Stimulated activated CD8-positive, alpha-beta memory T cell treated with anti-CD3 and anti-CD28 coated beads, Interleukin-7, amount 100 ng/mL, for 4 hours (primary cell): Measurements from ENCODE around the gene TRH.
"Not testable (repeated sequence)": the region's sequence is repeated elsewhere in the genome, so short reads cannot be mapped to it uniquely, and the experiment has no call there.

Experiments used
- DNase-seq, 2 donors: peaks; one replicate each; pipeline ENCODE4 v3.0.0-alpha.2; 2020; ENCODE audit warnings: low read depth in 2 of 2

The TRH gene

DNA sequence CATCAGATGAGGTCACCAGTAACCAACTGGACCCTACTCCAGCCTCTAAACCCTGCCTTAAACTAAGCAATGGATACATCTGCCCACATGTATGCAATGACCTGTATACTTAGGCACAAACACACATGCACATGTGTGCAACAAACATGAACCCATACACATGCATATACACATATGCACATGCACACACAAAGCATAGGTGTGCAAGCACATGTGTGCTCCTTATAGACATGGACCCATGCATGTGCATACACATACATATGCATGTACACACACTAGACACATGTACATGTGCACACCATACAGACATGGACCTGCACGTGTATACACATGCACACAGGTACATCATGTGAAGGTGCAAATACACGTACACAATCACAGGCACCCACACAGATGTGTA, 8.6 kb upstream of the TRH start:
- no peak for DNase-seq

DNA sequence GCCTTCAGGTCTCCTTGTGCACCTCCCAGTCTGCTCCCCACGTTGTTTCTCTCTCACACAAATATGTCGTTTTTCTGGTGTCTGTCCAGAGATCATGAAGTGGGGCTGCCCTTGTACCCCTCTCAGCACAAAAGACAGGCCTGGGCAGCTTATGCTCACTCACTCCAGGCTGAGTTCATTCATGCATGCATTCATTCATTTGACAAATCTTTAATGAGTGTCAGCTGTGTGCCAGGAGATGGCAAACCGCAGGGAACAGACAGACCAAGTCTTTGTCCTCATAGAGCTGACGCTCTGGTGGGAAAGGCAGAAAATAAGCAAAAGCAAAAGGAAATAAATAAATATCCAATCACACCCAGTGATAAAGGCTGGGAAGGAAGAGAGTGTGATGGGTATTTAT, 7.6 kb upstream of the TRH start:
- DNase-seq, result no peak

DNA sequence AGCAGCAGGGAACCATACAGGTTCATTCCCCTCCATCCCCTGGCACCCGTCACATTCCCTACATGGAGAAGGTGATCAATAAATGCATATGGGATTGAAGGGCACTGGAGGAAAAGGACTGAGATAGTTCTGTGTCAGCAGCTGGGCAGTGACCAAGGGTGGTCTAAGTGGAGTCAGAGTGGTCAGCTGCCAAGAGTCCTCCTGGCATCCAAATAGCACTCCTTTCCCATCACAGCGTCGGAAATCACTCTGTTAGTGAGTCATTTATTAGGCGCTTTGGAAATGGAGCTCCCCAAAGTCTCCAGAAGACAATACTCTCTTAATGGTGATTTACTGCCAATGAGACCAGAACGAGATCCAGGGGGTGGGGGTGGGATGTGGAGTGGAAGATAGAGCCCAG, 6.8 kb upstream of the TRH start:
- no peak for DNase-seq

DNA sequence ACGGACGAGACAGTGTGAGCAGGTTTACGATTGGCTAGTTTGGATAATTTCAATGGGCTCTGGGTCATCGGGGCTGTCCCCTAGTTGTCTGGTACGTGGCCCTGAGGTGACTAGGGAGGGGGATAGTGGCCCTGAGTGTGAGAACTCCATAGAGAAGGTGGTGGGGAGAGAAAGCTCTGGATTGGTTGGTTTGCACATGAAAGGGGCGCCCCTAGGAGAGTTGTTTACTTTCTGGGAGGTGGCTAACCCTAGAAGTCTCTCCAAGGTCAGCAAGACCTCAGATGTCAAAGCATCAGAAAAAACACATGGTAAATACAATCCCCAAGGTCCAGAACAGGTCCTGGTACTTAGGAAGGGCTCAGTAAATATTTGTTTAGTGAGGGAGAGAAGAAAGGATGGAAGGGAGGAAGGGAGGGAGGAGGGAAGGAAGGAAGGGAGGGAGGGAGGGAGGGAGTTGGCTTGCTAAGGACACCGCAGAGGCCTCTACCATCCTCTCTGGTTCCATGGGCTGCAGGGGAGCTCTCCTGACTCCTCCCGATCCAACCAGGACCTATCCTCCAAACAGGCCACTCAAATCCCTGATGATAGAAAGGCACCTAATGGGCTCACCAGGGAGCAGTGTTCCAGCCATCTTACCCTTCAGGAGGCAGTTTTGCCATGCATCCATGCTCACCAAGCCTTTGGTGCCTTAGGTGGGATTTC, 3.0 kb upstream of the TRH start:
- DNase-seq, result no peak

DNA sequence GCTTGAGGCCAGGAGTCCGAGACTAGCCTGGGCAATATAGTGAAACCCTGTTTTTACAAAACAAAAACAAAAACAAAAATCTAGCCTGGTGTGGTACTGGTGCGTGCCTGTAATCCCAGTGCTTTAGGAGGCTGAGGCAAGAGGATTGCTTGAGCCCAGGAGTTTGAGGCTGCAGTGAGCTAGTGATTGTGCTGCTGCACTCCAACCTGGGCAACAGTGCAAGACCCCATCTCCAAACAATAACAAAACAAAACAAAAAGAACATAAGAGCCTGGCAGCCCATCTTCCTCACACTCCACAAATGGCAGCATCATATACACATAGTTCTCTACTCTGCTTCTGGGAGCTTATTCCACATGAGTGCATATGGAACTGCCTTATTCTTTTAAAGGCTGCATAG, 2.2 kb upstream of the TRH start:
- no peak for DNase-seq

DNA sequence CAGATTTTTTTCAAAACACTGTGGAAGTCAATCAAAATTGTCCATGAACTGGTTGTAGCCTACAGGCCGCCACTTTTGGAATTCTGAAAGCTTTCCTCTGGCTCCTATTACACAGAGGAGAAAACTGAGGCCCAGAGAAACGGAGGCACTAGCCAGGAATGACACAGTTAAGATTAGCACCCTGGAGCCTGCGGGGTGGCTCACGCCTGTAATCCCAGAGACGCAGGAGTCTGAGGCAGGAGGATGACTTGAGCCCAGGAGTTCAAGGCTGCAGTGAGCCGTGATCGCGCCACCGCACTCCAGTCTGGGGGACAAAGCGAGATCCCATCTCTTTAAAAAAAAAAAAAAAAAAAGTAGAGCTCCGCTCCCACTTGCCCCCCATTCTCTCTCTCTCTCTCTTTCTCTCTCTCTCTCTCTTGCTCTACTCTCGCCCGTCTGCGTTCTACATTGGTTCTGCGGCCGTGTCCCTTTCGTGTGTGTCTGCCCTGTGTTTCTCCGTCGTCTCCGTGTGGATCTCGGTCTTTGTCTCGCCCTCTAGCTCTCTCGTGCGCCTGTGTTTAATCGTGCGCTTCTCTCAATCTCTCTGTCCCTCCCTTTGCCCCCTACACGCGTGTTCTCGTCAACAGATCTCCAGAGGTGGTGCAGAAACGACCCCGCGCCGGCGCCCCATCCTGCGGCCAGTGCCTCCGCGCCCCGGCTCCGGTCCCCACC, 512 bp upstream of the TRH start:
- no peak for DNase-seq

DNA sequence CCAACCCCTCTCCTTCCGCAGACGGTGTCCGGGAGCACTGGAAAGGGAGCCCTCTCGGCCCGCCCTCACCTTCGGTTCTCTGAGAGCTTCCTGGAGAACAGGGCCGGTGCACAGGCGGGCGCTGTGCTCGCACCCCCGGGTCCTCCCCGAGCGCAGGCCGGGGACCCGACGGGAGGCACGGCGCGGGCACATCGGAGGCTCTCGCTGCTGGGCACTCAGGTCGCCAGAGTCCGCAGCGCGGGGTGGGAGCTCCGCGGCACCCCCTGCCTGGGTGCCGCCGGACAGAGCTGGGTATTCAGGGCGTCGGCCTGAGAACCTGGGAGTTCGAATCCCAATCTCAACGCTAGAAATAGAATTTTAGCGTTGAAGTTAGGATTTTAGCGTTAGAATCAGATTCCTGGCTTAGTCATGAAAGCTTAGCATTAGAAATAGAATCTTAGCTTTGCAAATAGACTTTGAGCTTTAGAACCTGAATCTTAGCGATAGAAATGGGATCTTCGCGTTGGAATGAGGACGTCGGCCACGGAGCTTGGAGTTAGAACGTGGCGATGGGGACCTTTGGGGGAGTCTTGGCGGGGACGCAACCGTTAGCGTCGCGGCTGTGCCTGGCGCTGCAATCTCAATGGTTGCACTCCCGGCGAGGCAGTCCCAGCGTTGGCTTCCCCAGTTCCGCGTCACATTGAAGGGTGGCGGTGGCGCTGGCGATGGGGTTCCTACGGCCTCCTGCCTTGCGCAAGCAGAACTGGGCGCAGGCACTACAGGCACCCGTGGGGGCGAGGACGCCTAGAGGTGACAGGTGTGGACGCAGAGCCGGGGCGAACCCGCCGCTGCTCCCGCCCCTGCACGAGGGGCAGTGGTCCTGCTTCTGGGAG, 549 bp downstream of the TRH start:
- DNase-seq, result no peak

DNA sequence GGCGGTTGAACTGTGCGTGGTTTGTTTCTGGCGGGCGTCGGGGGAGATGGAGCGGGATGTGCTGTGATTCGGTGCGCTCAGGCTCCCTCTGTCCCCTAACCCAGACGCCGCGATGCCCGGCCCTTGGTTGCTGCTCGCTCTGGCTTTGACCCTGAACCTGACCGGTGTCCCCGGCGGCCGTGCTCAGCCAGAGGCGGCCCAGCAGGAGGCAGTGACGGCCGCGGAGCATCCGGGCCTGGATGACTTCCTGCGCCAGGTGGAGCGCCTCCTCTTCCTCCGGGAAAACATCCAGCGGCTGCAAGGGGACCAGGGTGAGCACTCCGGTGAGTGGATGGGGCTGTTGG, 1.2 kb downstream of the TRH start:
- DNase-seq, result no peak

DNA sequence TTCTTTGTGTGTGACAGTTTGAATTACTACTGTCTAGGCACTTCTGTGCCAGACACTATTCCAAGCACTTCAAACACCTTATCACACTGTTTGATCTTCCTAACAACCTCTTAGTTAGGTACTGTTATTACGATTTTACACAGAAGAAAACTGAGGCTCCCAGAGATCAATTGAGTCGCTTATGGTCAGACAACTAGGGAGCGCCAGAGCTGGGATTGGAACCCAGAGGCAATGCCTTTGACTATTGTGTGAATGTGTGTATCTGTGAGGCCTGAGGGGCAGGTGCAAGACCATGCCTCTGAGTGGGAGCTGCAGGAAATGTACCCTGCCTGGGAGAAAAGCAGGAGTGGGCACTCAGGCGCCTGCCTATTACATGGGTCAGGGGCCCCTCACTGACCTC, 1.8 kb downstream of the TRH start:
- no peak for DNase-seq

DNA sequence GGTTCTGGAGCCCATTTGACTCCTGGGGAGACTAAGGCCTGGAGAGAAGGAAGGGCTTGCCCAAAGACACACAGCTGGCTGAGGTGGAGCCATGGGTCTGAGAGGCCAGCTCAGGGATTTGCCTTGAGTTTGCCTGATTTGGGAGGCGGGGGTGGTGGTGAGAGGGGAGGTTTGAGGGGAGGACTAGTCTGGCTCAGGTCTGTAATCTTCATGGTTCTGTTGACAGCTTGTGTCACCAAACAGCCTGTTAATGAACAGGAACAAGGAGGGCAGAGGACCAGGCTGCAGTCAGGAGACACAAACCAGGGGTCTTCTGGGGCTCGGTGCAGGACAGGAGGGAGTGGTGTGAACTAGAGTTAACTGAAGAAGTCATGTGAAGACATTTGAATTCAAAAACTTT, 3.6 kb downstream of the TRH start:
- DNase-seq, result no peak

DNA sequence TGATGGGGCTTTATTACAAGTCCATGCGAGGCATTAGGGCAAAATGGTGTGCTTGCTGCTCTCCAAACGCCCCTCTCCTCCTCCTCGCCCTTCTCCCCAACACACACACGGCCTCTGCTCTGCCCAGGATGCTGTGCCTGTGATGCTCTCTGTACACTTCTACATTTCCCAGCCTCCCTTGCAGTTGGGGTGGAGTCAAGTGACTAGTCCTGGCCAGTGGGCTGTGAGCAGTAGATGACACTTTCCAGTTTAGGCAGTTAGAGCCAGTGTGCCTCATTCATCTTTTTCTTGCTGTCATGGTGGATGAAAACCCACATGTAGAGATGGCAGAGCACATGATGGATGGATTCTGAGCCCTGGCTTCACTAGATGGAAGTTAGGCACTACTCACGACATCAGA, 5.4 kb downstream of the TRH start:
- DNase-seq, result no peak

DNA sequence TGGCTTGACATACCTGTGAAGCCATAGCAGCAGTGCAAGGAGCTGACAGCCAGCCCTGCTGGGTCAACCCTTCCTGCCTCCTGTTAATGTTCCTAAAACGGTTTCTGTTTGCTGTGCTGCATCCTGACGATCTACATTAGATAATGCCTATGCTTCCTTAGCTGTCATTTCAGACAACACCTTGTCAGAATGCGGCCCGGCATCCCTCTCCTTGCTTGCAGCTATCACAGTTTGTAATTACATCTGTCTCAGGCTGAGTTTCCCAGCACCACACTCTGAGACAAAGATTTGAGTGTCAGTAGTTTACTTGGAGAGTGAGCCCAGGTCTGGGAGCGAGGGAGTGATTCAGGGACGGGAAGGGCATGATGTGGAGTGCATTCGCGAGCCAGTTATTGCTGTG, 9.0 kb downstream of the TRH start:
- no peak for DNase-seq

DNA sequence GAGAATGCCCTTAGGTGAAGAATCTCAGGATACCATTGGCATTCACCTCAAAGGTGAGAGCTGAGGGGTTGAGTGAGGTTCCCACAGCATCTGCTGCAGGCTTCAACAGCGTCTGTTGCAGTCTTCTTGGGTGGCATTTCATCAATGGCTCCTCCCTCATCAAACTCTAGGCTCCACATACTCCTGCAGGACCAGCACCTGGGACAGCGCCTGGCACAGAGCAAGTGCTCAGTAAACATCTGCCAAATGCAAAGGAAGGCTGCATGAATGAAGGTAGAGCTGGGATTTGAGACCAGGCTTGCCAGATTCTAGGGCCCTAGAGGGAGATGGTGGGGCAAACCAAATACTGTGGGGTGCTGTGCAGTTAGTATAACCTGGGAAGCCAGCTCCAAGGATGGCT, 9.6 kb downstream of the TRH start:
- no peak for DNase-seq

DNA sequence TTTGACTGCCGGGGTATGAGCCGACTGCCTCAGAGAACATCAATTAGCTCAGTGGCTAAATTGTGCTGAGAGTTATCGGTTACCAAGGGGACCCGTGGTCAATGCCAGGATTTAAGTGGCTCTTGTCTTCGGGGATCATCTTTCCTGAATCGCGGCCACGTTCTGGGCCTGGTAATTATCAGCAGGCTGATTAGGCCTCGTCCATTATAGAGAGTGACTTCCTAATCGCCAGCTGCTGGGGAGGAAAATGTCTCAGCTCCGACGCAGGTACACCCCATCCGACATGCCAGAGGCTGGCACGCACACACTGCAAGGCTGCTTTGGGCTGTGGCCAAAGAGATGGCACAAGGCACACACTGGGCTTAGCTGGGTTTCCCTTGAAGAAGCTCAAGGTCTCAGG, 10.6 kb downstream of the TRH start:
- no peak for DNase-seq

DNA sequence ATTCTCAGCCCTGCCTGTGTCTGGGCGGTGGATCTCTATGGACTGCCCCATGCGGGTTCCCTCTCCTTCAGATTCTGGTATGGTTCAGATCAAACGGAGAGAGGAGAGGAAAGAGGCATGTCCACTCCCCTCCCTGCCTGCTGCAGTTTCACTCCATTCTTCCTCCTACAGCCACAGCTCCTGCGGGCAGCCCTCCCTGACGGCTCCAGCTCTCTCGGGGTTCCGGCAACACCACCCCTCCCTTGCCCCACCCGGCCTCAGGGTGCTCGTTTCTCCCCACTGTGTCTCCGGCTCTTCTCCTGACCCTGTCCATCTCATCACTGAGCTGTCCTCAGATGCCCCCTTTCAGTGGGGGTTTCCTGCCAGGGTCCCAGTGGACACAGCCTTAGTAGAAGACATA, 13.9 kb downstream of the TRH start:
- no peak for DNase-seq

DNA sequence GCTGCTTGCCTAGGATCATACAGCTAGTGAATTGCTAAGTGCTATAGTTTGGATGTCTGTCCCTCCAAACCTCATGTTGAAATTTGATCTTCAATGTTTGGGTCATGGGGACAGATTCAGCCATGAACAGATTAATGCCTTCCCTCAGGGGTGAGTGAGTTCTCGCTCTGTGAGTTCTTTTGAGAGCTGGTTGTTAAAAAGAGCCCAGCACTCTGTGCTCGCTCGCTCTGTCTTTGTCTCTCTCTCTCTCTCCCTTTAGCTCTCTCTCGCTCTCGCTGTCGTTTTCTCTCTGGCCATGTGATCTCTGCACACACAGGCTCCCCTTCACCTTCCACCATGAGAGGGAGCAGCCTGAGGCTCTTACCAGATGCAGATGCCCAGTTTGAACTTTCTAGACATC, 14.9 kb downstream of the TRH start:
- DNase-seq, result no peak

DNA sequence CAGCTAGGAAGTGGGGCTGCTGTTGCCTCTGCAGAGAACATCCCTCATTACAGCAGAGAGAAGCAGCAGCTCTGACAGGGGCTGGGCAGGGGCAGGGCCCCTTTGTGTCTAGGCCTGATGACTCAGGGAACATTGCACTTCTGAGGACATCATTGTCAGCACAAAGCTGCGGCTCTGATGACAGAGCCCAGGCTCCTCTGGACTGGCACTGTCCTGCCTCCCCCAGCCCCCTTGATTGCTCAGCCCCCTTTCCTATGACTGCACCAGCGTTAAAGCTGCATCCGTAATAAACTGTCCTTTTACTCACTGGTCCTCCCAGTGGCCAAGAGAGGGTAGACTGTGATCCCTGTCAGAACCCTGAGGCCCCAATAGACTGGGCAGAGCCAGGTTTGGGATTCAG, 18.3 kb downstream of the TRH start:
- no peak for DNase-seq

DNA sequence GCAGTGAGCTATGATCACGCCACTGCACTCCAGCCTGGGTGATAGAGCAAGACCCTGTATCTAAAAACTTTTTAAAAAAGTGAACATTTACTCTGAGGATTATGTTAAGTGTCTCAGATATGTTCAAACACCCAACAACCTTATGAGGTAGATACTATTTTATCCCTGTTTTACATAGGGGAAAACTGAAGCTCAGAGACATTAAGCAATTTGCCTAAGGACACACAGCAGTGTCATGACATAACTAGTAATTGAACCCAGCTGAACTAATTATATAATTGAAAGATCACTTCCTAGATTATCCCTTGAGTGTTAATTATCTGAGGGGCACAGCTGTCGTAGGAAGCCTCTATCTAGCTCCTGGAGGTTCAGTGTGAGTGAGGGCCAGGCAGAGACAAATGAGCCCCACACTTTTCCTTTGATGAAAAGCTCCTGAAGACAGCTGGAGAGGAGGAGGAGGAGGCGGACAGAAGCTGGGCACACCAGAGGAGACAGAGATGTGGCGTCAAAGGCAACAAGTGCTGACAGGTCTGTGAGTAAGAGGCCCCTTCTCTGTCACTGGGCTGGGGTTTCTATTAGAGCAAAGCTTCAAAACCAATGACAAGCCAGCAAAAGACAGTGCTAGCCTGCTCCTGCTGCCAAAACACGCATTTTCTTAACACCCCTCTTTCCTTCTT, 20.5 kb downstream of the TRH start:
- no peak for DNase-seq

DNA sequence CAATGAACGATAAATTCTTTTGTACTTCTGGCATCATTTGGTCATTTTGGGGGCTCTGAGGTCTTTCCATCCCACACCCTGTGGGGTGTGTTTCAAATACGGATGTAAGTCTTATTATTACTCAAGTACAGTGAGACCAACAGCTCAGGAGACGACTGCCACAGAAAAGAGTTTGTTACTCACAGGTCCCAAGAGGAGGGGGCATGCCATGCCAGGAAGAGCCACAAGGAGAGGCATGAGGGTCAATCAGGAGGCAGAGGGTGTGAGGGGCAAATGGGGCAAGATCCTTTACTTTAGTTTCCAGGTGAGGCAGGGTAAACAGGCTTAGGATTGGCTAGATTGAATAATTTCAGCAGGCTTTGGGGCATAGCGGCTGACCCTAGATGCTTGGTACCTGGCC, 21.6 kb downstream of the TRH start:
- DNase-seq, result no peak

DNA sequence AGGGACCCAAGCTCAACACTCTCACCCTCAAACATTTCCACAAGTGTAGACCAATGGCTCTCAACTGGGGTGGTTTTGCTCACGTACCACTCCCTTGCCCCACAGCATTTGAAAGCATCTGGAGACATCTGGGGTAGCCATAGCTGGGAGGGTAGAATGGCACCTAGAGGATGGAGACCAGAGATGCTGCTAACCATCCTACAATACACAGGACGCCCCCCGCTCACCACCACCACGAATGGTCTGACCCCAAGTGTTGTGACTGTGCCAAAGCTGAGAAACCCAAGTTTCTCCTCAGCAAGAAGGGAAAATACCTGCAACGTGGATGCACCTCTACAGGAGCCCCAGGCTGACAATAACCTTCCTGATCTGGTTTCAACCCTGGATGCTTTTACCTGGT, 24.7 kb downstream of the TRH start:
- DNase-seq, result not testable (repeated sequence)

DNA sequence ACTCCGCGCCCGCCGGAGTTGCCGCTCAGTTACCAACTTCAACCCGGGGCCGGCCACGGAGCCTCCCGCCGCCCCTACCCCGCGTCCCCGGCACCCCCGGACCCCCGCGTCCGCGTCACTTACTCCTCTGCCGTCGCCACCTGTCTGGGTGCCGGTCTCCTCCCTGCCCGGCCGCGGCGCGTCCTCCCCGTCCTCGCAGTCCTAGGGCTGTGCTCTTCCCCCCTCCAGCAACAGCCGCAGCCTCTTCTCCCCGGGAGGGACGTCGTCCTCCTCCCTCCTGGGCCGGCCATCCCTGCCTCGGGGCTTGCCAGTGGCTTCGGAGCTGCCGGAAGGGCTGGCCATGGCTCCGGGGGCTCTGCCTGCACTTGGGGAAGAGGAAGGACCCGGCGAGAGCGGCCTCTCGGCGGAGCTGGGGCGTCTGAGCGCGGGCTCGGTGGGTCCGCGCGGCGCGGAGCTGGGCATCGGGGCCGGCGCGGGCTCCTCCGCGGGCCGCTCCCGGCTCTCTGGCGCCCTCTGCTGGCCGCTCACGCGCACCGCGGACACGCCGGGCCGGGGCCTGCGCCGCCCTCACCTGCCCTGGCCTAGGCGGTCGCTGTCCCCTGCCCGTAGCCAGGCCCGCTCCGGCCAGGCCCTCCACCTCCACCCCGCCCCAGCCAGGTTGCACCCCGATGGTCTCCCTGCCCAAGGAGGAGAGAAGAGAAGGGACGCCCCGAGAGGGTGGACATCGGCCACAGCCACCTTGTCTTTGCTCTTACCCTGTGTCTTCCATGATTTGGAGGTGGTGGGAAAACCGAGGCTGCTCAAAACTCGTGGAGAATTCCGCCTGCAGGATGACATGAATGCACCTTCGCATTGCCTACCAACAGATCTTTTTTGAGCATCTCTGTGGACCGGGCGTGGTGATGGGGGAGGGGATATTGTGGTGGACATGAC, 28.4 kb downstream of the TRH start:
- peak in 1 of 2 donors; percentile 38 for DNase-seq
